GM12873 (cell line): Measurements from ENCODE around the gene CCDC24.

ENCODE experiments used
- TF ChIP-seq, protein P1 (sequence below): IDR thresholded peaks from 2 replicates; pipeline ENCODE4 v1.5.1; 2012; ENCODE audit warnings: low read depth, mild to moderate bottlenecking, moderate library complexity, low read length, control low read depth; ENCODE audit not compliant: insufficient read depth; ENCODE audit errors: missing control alignments

Gene CCDC24

DNA sequence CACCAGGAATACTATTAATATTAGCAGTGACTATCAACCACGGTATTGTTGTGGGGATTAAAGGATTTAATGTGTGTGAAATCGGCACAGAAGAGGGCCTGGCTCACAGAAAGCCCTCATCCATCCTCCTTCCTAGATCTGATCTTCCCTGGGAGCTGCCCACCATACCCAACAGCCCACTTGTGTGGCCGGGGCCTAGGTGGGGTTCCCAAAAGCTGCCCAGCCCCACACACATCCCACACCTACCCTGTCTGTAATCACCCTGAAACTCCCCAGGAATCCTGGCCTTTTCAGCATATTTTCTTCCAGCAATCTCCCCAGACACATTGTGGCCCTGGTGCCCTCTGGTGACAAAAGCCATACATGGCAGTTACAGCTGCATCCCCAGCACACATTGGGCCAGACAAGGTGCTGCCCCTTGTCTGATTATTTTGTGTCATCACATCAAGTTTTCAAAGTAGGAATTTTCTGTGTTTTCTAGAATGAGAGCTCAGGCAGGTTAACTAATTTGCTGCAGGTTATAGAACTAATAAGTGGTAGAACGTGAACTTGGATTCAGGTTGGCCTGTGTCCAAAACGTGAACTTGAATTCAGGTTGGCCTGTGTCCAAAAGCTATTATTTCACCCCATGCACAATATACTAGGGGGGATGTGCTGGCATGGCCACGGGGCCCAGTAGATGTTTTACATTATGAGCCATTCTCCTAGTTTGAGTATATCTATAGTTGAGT, 45.2 kb downstream of the CCDC24 start:
- TF ChIP-seq, protein P1, sequence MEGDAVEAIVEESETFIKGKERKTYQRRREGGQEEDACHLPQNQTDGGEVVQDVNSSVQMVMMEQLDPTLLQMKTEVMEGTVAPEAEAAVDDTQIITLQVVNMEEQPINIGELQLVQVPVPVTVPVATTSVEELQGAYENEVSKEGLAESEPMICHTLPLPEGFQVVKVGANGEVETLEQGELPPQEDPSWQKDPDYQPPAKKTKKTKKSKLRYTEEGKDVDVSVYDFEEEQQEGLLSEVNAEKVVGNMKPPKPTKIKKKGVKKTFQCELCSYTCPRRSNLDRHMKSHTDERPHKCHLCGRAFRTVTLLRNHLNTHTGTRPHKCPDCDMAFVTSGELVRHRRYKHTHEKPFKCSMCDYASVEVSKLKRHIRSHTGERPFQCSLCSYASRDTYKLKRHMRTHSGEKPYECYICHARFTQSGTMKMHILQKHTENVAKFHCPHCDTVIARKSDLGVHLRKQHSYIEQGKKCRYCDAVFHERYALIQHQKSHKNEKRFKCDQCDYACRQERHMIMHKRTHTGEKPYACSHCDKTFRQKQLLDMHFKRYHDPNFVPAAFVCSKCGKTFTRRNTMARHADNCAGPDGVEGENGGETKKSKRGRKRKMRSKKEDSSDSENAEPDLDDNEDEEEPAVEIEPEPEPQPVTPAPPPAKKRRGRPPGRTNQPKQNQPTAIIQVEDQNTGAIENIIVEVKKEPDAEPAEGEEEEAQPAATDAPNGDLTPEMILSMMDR: peak; percentile 86

DNA sequence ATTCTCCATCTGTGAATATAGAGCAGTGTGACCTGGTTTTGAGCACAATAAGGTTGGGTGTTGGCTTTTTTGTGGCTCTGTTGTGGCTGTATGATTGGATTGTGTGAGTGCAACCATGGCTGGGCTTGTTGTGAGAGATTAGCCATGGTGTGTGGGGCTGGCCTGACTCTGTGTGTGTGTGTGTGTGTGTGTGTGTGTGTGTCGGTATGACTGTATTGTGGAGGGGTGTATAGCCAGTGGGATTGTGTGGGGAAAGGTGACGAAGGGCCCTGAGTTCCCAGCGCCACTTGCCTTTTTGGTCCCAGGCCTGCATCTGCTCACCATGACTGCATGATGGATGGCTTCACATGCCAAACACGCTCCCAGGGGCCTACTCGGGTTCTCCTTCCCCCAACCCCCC, 45.8 kb downstream of the CCDC24 start:
- TF ChIP-seq, protein P1: no peak

DNA sequence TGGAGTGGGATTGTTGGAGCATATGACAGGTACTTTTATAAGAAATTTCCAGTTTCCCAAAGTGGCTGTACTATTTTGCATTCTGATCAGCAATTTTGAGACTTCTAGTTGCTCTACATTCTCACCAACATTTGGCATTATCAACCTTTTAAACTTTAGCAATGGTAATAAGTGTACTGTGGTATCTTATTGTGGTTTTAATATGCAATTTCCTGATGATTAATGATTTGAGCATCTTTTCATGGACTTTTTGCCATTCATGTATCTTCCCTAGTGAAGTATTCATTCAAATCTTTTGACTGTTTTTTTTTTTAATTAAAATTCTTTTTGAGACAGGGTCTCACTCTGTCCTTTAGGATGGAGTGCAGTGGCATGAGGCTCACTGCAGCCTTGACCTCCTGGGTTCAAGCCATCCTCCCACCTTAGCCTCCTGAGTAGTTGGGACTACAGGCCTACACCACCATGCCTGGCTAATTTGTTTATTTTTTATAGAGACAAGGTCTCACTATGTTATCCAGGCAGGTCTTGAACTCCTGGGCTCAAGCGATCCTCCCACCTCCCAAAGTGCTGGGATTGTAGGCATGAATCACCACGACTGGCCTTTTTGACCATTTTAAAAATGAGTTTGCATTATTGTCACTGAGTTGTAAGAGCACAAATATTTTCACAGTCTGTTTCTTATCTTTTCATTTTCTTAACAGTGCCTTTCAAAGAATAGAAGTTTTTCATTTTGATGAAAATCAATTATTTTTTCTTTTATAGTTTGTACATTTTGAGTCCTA, 47.7 kb downstream of the CCDC24 start:
- TF ChIP-seq, protein P1: no peak

- TF ChIP-seq, protein P1: no peak
These were observed 49.0 kb downstream of the CCDC24 start for GRCh38 chr1:44040418-44040817.

DNA sequence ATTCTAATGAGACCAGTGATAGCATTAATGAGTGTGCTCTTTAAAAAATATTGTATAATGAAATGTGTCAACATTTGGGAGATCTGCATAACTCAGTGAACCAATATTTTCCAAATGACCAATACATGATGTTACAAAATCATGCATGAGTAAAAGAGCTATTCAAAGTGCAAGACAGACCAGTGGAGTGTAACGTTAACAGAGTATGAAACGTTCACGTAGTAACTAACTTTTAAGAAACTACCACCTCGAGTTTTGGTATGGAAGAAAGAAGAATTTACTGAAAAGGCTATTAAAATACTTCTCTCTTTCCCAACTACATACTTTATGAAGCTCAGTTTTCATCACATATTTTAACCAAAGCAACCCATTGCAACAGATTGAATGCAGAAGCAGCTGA, 49.4 kb downstream of the CCDC24 start:
- TF ChIP-seq, protein P1: no peak

DNA sequence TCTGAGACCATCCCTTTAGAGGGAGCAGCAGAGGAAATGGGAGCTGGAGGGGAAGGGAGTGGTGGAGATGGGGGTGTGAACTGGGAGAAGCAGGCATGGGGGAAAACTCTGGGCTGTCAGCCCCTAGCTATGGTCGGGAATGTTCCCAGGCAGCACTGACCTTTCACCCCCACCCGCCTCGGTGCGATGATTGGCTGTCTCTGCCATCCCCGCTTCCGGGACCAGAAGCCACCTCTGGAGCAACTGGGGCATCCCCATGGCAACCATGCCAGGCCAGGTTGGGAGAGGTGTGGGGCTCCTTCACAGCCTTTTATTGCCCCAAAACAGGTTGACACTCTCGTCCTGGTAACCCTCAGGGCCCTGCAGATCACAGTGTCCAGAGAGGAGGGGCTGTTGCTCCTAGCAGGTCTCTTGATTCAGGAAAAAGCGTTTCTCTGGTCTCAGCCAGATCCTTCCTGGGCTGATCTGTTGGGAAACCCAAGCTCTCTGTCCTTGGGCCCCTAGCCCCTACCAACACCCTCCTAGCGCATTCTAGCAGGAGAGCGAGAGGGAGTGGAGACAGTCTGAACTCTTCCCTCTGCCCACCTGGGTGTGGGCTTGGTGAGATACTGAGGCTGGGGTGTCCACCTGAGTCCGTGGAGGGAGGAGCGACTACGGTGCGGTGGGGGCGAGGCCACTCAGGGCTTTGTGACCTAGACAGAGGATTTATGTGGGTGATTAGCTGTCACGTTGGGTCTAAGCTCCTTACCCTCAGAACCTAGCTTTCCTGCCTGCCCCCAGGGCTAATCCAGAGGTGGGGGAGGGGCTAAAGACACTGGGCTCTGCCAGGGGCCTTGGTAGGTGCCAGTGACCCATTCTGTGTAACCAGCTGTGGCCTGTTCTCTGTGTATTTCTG, 52.0 kb downstream of the CCDC24 start:
- TF ChIP-seq, protein P1: no peak
